ENCODE data around the gene BBS12. TPM values are rescaled to one million over a fixed set of nuclear protein-coding genes. Genes with fewer than 3 reads are reported as not detected.

BBS12 gene
- polyA plus RNA-seq, 2 of the 4 experiments (the other 2 are of a cell fraction) = 3.2 to 3.4 TPM

DNA sequence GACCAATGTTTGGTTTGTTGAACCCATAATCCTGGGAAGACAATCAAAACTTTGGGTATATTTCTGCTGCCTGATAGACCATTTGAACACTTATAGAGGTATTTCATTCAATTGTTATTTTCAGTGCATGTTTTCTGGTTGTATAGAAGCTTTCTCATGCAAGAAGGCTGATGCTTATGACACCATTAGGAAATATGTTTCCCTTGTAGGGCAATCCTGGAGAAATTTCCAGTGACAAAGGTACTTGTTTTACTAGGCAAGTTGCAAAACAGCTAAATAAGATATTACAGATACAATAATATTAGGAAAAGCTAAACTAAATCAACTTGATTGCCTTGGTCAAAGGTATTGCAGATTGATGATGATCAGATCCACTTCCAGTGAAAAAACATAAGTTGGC is 61.3 kb downstream of the BBS12 start:
- DNase-seq (ENCODE audit: low read depth in 1 of 2, low spot score in 1 of 2) = no peak
- ATAC-seq = no peak
- Histone ChIP-seq H3K4me3 (no peak overlapping the region), H3K9me3 (no peaks in the 10 kb centered on the region), H3K4me2 (no peak overlapping the region), H3K4me1 (peaks cover 17% of the 10 kb centered on the region; the same call in 2 of the 3 replicates), H3K27ac (no peak overlapping the region)
- TF ChIP-seq, protein P1, sequence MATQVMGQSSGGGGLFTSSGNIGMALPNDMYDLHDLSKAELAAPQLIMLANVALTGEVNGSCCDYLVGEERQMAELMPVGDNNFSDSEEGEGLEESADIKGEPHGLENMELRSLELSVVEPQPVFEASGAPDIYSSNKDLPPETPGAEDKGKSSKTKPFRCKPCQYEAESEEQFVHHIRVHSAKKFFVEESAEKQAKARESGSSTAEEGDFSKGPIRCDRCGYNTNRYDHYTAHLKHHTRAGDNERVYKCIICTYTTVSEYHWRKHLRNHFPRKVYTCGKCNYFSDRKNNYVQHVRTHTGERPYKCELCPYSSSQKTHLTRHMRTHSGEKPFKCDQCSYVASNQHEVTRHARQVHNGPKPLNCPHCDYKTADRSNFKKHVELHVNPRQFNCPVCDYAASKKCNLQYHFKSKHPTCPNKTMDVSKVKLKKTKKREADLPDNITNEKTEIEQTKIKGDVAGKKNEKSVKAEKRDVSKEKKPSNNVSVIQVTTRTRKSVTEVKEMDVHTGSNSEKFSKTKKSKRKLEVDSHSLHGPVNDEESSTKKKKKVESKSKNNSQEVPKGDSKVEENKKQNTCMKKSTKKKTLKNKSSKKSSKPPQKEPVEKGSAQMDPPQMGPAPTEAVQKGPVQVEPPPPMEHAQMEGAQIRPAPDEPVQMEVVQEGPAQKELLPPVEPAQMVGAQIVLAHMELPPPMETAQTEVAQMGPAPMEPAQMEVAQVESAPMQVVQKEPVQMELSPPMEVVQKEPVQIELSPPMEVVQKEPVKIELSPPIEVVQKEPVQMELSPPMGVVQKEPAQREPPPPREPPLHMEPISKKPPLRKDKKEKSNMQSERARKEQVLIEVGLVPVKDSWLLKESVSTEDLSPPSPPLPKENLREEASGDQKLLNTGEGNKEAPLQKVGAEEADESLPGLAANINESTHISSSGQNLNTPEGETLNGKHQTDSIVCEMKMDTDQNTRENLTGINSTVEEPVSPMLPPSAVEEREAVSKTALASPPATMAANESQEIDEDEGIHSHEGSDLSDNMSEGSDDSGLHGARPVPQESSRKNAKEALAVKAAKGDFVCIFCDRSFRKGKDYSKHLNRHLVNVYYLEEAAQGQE (IDR thresholded peaks at IDR 0.05) = no peak
- TF ChIP-seq ZSCAN20 (CRISPR knock-in tag; IDR thresholded peaks at IDR 0.05) (no peak), CHD2 (IDR thresholded peaks at IDR 0.05; ENCODE audit: low read length, partially characterized antibody) (no peak)
- no peak for FAIRE-seq
- ChIA-PET POLR2A (no interaction called here), CTCF (interaction anchor here (1.0 kb wide), 1 partner anchor 17 kb away, joined by 3 read pairs; no protein-coding TSS in a partner anchor)

Other genes starting within 250 kb of the BBS12 start
- gene IL21, start 111.6 kb upstream of the BBS12 start, polyA plus RNA-seq (2011; rRNA removed) = not detected in 2 replicates
- not detected in 3 replicates for gene IL21, start 111.6 kb upstream of the BBS12 start, polyA plus RNA-seq (2017; fragmentation: RNase III; extraction: RNeasy Plus Mini Kit Qiagen cat#74134 plus additional on column Dnase treatment)
- gene FGF2, start 94.1 kb downstream of the BBS12 start, polyA plus RNA-seq (2011; rRNA removed) = 32.5 and 45.2 TPM in 2 replicates
- 32.4 to 35.1 TPM (median 32.9 TPM) in 3 replicates for gene FGF2, start 94.1 kb downstream of the BBS12 start, polyA plus RNA-seq (2017; fragmentation: RNase III; extraction: RNeasy Plus Mini Kit Qiagen cat#74134 plus additional on column Dnase treatment)
- gene NUDT6, start 189.9 kb downstream of the BBS12 start, polyA plus RNA-seq (2011; rRNA removed) = 10.2 and 12.7 TPM in 2 replicates
- 8.7 to 10.4 TPM (median 9.9 TPM) in 3 replicates for gene NUDT6, start 189.9 kb downstream of the BBS12 start, polyA plus RNA-seq (2017; fragmentation: RNase III; extraction: RNeasy Plus Mini Kit Qiagen cat#74134 plus additional on column Dnase treatment)